ENCODE results near the gene PLCD1.

PLCD1 gene

DNA sequence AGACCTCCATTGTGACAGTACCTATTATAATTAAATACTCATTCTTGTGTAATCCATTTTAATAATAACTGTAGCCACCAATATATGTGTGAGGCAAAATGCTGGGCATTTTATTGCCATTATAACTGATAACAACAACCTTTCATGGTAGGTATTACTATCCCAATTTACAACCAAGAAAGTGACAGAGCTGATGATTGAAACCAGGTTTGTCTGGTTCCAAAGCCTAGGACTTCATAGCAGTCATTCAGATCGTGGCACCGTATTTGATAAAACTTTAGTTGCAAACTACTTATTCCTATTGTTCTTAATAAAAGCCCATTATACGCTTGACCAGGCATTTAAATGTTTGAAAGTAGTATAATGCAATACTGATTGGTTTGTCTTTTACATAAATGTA is 65.3 kb downstream of the PLCD1 start:
- DNase-seq (ENCODE audit: low spot score) = no peak

DNA sequence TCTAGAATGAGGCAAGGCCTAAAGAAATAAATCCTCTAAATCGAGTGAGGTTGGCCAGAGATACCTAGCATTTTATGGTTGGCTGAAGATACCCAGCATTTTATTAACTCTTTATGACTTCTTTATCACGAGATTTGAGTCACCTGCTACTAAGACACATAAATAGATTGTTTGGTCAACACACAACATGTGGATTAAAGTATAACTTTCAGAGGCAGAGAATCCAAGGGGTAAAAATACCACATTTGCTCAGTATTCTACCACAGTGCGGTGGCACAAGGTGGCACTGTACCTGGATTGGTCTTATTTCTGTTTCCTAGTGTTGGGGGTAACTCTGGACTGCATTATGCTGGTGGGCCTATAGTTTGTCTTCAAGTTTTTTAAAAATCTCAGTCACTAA is 65.8 kb downstream of the PLCD1 start:
- peak; percentile 41 for DNase-seq (ENCODE audit: low spot score)

DNA sequence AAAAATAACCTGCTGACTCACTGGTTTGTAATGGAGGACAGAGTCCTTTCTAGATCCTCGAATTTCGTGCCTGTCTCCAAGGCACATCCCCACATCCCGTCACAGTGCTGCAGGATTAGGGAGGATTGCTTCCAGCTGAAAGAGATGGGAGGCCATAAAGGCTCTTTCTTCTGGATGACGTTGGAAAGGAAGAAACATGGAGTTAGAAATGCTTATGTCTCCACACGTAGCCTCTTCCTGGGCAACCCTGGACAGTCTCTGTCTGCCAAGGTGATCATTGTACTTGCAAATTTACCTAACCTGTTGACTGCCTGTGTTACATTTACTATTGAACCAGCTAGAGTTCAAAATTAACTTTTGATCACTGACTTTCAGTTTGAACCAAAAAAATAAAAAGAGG is 66.4 kb downstream of the PLCD1 start:
- no peak for DNase-seq (ENCODE audit: low spot score)

DNA sequence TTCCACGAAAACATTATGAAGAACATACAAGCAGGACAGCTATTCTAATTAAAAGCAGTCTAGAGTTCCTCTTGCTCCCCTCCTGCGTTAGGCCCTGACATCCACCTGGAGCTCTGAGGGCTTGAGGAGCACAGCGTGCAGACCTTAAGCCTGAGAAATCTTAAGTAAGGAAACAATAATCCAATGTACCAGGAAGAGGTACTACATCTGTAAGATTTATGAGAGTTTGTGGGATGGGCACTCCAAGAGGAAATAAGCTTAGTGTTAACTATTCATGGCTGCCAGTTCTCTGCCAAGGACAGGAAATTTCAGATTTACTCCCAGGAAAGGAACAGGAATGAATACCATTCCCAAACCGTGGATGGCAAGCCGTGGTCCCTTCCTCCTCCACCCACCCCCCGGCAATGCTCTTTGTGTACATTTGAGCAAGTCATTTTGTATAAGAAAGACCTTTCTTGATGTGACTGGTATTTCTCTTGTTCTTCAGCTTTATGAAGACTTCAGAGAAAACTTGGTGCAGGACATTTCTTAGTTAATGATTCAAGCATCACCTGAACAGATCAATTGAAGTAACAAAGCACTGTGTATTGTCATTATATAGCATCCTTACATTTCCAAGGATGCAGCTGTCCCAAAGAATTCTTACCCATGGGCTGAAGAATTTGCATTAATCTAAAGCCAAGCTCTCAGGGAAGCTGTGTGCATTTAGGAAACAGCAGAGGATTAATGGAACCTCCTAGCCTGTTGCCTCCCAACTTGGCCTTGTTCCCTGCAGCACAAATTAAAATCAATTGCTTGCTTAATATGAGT is 67.6 kb downstream of the PLCD1 start:
- peak; percentile 56 for DNase-seq (ENCODE audit: low spot score)

DNA sequence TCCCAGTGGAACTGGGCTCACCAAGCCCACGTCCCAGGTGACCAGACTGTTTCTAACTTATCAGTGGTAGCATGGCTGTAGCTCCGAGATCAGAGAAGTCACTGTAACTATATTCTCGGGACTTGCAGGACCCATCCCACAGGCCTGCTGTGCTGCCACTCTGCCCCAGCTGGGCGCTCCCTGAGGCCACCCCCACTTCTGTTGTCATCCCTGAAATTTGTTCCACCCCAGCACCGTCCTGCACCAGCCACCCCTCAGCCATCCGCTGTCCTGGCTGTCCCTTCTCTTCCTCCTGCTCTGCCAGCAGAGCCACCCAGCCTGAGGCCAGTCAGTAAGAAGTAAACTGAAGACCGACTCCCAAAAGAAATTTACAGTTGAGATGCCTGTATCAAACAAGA is 71.9 kb downstream of the PLCD1 start:
- no peak for DNase-seq (ENCODE audit: low spot score)

Measured in LoVo (cell line).